ENCODE results near the gene ZNF423.
A peak's percentile ranks its signal among the peaks of the same experiment; 100 is the strongest.
"Not testable (repeated sequence)": the region's sequence is repeated elsewhere in the genome, so short reads cannot be mapped to it uniquely, and the experiment has no call there.

Gene ZNF423

GRCh38 chr16:49575346-49576172 is 280.4 kb downstream of the ZNF423 start:
- DNase-seq = no peak

GRCh38 chr16:49574826-49575225 is 281.1 kb downstream of the ZNF423 start:
- DNase-seq = no peak

- DNase-seq = no peak
Observed at GRCh38 chr16:49567950-49568349, 288.0 kb downstream of the ZNF423 start.

GRCh38 chr16:49566432-49566831 is 289.5 kb downstream of the ZNF423 start:
- no peak for DNase-seq

- peak; percentile 75 for DNase-seq
Observed at GRCh38 chr16:49564496-49565229, 291.2 kb downstream of the ZNF423 start.

- DNase-seq = no peak
Observed at GRCh38 chr16:49563666-49564065, 292.2 kb downstream of the ZNF423 start.

GRCh38 chr16:49562894-49563293 is 293.0 kb downstream of the ZNF423 start:
- not testable (repeated sequence) for DNase-seq

- DNase-seq = no peak
Observed at GRCh38 chr16:49562228-49562627, 293.7 kb downstream of the ZNF423 start.

- DNase-seq = no peak
Observed at GRCh38 chr16:49560004-49560830, 295.7 kb downstream of the ZNF423 start.

GRCh38 chr16:49559242-49559641 is 296.7 kb downstream of the ZNF423 start:
- DNase-seq = no peak

GRCh38 chr16:49558451-49558850 is 297.5 kb downstream of the ZNF423 start:
- DNase-seq = no peak

- peak; percentile 87 for DNase-seq
Observed at GRCh38 chr16:49556606-49557446, 299.1 kb downstream of the ZNF423 start.

- DNase-seq = no peak
Observed at GRCh38 chr16:49556249-49556605, 299.7 kb downstream of the ZNF423 start.

- DNase-seq = no peak
Observed at GRCh38 chr16:49554681-49555080, 301.2 kb downstream of the ZNF423 start.

GRCh38 chr16:49552313-49552928 is 303.5 kb downstream of the ZNF423 start:
- no peak for DNase-seq

GRCh38 chr16:49550666-49551065 is 305.2 kb downstream of the ZNF423 start:
- no peak for DNase-seq

- DNase-seq = no peak
Observed at GRCh38 chr16:49550140-49550539, 305.8 kb downstream of the ZNF423 start.

- no peak for DNase-seq
Observed at GRCh38 chr16:49548325-49548970, 307.5 kb downstream of the ZNF423 start.

GRCh38 chr16:49547448-49547847 is 308.5 kb downstream of the ZNF423 start:
- no peak for DNase-seq

GRCh38 chr16:49546735-49547134 is 309.2 kb downstream of the ZNF423 start:
- DNase-seq = no peak

GRCh38 chr16:49545741-49546448 is 310.0 kb downstream of the ZNF423 start:
- no peak for DNase-seq
